Fibroblast of skin of right quadriceps (primary cell): ENCODE data around the gene GTF2H2C.
"Not testable (repeated sequence)": the region's sequence is repeated elsewhere in the genome, so short reads cannot be mapped to it uniquely, and the experiment has no call there.

Experiments used
- DNase-seq: peaks from one replicate; pipeline ENCODE4 v3.0.0-alpha.2; 2013

Gene GTF2H2C

GRCh38 chr5:69568072-69568471 lies 8.1 kb downstream of the GTF2H2C start:
- not testable (repeated sequence) for DNase-seq

GRCh38 chr5:69583356-69583755 lies 23.4 kb downstream of the GTF2H2C start:
- not testable (repeated sequence) for DNase-seq

- not testable (repeated sequence) for DNase-seq
Measured at GRCh38 chr5:69596114-69596840, 36.3 kb downstream of the GTF2H2C start.

- DNase-seq, result not testable (repeated sequence)
Measured at GRCh38 chr5:69601947-69602346, 42.0 kb downstream of the GTF2H2C start.

- DNase-seq, result not testable (repeated sequence)
Measured at GRCh38 chr5:69606839-69607238, 46.8 kb downstream of the GTF2H2C start.

GRCh38 chr5:69607750-69608149 lies 47.8 kb downstream of the GTF2H2C start:
- DNase-seq, result not testable (repeated sequence)

- not testable (repeated sequence) for DNase-seq
Measured at GRCh38 chr5:69608861-69609496, 49.0 kb downstream of the GTF2H2C start.

- not testable (repeated sequence) for DNase-seq
Measured at GRCh38 chr5:69614843-69615242, 54.9 kb downstream of the GTF2H2C start.

GRCh38 chr5:69631879-69632278 lies 71.9 kb downstream of the GTF2H2C start:
- DNase-seq, result not testable (repeated sequence)
